GM12874 (cell line): ENCODE results near the gene TFAP2C.

Experiments
- CTCF ChIP-seq: IDR thresholded peaks from 2 replicates; pipeline ENCODE4 v1.5.1; 2011; ENCODE audit warnings: low read depth, mild to moderate bottlenecking, control low read depth, low read length, moderate library complexity; ENCODE audit not compliant: insufficient read depth

Gene TFAP2C

DNA sequence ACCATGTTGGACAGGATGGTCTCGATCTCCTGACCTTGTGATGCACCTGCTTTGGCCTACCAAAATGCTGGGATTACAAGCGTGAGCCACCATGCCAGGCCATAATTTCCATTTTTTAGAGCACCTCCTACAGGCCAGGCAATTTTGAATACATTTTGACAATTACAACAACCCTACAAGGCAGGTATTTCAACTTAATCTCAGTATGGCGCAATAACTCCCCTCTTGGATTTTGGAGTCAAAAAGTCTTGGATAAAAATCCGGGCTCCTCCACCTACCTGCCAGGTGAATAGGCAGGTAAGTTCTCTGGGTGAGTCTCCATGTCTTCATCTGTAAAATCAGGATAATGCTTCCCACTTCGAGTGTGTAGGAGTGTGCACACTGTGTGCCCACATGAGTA, 39.5 kb upstream of the TFAP2C start:
- TF ChIP-seq CTCF: no peak

- TF ChIP-seq CTCF: no peak
Observed at GRCh38 chr20:56590888-56591287, 38.2 kb upstream of the TFAP2C start.

DNA sequence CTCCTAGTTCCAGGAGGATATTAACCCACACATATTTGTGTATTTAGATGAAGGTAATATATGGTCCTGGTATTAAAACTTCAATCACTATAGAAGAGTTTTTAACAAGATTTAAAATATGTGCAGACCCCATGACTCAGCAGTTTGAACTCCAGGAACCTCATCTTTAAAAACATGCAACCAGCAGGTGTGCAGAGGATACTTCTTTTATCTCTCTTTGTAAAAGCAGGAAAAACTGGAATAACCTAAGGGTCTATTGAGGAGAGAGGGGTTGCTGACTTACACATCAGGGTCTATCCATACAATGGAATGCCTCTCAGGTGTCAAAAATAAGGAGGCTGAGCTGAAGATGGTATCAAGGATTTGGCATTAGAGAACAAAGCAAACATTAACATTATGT, 36.9 kb upstream of the TFAP2C start:
- TF ChIP-seq CTCF: no peak

GRCh38 chr20:56592817-56593216, 36.3 kb upstream of the TFAP2C start:
- no peak for TF ChIP-seq CTCF

- no peak for TF ChIP-seq CTCF
Observed at GRCh38 chr20:56595746-56596475, 33.2 kb upstream of the TFAP2C start.

DNA sequence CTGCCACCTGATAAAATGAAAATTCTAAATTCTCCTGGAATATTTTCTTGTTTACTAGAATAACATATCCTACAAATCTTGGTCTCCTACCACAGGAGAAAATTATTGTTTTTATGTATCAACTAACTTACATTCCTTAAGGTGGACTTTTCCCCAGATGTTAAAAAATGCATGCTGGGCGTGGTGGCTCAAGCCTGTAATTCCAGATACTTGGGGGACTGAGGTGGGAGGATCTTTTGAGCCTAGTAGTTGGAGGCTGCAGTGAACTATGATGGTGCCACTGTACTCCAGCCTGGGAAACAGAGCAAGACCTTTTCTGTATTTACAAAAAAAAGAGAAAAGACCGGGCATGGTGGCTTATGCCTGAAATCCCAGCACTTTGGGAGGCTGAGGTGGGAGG, 27.9 kb upstream of the TFAP2C start:
- TF ChIP-seq CTCF: no peak

GRCh38 chr20:56604673-56605072, 24.4 kb upstream of the TFAP2C start:
- TF ChIP-seq CTCF: no peak
